ENCODE measurements around the gene ZSWIM5.
"Not testable (repeated sequence)": the region's sequence is repeated elsewhere in the genome, so short reads cannot be mapped to it uniquely, and the experiment has no call there.

- not testable (repeated sequence) for TF ChIP-seq POLR2A (IDR thresholded peaks at IDR 0.05); CTCF (IDR thresholded peaks at IDR 0.05 in 4 of 5, conservative IDR thresholded peaks at IDR 0.05 in 1 of 5)
Observed at GRCh38 chr1:45106864-45107263, 99.5 kb downstream of the ZSWIM5 start.

All from gastrocnemius medialis (tissue), 4 donors.